HG03064 (cell line): ENCODE data around the gene CMBL.
"Not testable (repeated sequence)": the region's sequence is repeated elsewhere in the genome, so short reads cannot be mapped to it uniquely, and the experiment has no call there.

Experiments
- ATAC-seq: cut with Tn5 transposase; IDR thresholded peaks from one replicate; pipeline ENCODE4 v1.9.1; 2021; ENCODE audit warnings: low read depth; ENCODE audit not compliant: unreplicated experiment

CMBL gene

DNA sequence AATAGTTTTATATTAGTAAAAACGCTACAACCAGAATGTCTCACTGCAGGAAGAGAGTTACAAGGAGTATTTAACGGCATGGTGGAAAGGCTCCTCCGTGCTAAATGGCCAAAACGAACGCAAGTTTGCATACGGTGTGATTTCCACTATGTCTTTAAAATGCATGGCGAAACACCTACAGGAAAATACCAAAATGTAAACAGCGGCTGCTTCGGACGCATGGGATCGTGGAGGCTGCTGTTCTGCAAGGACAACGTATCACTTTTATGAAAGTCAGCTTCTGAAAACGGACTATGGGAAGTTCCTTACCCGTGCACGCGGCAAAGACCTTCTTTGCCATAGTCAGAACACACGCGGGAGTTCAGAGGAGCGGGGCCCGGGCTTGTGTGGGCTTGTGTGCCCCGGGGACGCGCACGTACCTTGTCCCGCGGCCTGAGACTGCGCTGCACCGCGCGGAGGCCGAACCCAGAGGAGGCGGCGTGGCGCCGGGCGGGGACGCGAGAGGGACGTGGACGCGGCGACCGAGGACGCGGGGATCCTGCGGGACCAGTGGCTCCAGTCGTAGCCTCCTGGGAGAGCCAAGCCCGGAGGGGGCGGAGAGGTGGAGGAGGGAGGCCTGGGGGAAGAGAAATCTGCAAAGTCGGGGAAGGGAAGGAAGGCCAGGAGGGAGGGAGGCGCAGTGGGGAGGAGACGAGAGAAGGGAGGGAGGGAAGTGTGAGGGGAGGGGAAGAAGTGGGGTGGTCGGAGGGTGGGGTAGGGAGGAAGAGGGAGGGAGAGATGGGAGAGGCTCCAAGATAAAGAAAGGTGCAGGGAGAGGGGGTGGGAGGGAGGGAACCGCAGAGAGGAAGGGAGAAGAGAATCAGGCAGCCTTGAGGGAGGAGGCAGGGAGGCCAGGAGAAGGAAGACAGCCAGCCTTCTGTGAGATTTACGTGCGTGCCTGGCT lies at the start of gene CMBL:
TSS of gene CMBL (minus strand) at position 697 of the 943 bp plus-strand sequence. CDS start 17,140 bp downstream, outside the sequence.
- peak; percentile 86 for ATAC-seq

DNA sequence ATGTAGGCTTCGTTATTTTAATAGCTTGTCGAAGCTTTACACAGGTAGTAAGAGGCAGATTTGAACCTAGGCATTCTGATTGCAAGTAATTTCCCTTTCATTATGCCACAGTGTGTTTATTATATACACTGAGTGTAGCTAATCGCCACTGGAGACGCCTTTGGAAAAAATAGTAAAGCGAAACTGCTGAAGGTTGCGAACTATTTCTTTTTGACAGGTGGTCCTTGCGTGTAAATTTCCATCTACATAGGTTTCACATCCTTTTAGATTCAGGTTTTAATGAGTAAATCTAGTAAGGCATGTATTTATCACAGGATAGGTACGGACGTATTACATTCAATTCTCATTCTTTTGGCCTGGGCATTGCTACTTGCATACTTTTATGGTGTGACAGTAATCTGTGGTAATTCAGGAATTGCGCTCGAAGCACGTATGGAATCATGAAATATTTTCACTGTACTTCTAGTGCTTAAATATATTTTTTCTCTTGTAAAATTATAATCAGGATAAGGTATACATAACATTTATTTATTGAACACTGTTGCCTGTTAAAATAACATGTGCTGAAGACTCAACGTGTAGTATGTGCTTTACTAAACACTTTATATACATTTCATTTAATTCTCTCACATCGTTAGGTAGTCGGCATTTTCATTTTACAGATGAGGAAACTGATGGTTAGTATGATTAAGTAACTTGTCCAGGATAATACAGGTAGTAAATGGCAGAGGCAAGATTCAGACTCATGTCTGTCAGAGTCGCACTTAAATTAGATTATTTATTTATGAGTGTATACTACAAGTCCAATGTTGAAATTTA lies 47.6 kb upstream of the CMBL start:
- ATAC-seq = no peak

DNA sequence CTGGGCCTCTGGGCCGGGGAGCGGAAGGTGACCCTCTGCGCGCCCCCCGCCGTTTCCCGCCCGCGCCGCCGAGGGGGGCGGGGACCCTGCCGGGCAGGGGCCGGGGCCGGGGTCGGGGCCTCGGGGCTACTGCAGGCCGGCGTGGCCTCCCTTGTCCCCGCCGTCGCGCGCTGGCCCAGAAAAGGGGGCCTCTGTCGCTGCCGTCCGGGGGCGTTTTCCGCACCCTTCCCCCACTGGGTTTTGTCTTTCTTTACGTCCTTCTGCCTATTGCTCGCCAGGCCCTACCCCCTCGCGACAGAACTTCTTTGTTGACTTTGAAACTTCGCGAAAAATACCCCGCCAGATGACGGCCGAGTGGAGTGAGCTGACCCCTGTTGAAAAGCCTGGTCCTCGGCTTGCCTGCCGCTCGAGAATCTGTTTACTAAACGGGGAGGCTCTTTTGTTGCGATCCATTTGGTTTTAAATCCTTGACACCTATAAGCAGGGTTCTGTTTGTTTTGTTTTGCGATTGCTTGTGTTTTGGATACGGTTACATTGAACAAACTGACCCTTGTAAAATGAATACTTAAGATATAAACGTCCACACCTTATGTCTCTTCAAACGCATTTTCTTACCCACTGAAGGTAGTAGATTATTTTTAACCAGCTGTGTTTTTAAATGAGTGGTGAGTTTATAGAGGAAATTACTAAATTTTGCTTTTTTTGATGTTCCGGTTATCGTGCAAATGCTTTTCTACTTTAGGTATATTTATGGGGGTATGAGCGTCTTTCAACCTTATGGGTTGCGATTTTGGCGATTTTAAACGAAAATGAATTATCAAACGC lies 46.6 kb upstream of the CMBL start:
- ATAC-seq = peak; percentile 19

DNA sequence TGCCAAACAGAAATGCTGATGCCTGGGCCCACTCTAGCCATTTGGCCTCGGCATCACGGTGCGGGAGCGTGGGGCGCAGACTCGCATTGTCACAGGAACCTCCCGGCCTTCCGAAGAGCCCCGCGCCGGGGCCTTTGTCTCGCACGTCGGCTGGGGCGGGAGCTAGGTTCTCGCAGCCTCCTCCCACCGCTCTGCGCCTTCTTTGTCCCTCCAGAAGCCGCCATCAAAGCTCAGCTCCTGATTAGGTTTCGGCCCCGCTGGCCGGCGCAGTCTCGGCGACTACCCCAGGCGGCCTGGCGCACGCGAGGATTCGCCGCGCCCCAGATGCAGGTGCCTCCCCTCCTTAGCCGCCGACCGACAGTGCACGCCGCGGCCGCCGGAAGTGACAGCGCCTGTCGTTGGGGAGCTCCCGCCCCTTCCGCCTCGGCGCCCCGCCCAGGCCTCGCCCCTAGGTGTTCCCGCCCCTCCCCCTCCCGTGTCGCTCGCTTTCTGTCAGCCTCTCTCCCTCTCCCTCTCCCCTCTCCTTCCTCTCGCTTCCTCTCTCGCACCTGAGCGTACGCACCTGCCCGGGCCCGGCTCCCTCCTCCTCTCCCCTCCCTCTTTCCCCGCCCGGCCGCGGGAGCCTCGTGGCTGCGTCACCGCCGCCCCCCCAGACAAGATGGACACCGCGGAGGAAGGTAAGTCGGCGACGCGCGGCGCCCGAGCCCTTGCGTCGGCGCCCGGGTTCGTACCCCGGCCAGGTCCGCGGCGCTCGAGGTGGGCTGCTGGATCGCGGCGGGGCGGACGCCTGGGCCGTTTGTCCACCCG lies 45.7 kb upstream of the CMBL start, which contains the start of gene MARCHF6:
TSS of gene MARCHF6 (plus strand) at position 455 of the 807 bp plus-strand sequence. CDS start at position 659, 204 bp downstream.
- ATAC-seq = peak; percentile 74

DNA sequence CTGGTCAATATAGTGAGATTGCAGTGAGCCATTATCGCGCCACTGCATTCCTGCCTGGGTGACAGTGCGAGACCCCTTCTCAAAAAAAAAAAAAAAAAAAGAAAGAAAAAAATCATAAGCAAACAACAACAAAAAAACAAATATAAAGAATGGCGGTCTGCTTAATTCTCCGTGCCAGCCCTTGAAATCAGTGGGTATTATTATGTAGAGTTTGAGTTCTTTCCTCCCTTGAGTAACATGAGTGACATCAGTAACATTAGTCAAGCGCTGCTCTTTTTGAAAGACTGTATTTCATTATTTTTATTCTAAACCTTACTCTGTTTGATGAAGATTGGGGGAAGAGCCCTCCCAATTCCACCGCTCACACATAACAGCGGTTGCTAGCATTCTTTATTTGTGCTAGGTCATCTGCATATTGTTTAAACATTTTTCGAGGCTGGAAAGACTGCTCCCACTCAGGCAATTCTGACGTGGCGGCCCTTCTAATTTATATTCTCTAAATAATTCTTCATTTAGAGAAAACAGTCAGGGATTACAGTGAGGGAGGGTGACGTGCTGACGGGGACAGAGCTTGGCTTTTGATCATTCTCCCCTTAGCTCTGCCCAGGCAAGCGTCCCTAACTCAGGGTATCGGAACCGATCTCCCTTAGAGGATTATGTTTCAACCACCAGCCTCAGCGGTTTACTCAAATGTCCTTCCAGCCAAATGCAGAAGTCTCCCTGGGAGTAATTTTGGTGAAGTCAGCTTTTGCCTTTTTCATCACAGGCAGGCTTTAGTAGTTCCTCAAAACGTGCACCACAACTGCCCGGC lies 44.9 kb upstream of the CMBL start:
- peak; percentile 10 for ATAC-seq

DNA sequence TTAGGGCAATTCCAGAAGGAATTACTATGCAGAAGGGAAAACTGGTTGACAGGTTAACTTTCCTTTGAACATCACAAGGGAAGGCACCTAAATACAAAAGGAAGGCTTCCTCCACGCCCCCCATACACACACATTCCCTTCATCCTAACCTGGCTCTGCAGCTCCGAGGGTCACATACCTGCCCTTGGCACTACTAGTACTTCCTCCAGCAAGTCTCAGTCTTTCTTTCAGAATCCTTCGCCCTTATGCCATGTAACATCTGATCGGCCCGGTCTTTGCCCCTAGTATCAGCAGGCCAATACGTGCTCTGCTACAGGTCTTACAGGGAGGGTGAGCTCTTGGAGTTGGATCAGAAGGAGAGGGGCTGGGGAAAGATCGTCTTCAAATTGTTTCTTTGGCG lies 44.2 kb upstream of the CMBL start:
- ATAC-seq = no peak

DNA sequence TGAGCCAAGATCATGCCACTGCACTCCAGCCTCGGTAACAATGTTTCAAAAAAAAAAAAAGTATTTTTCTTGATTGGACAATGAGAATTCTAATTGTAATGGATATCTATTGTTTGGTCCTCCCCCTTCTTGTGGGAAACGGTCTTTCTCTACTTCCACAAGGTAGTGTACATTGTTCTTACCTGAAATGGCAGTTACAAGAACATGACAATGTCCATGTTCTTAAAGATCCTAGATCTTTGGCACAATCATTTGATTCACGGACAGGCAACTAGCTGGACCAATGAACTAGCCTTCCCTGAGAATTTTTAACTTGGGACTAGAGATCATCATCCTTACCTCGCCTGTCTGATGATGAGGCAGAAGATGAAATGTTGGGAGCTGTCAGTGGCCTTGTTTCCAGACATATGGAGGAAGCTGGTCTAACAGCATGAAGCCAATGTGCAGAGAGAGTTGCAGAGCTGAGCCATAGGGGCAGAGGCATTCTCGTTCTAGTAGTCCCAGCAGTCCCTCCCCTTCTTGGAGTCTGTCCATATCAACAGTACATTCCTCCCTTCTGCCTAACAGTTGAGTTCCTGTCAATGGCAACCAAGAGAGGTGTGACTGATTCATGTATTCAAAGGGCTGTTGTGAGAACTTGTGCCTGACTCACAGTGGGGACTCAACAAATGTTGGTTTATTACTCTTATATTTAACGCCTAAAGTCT lies 43.6 kb upstream of the CMBL start:
- ATAC-seq = no peak

DNA sequence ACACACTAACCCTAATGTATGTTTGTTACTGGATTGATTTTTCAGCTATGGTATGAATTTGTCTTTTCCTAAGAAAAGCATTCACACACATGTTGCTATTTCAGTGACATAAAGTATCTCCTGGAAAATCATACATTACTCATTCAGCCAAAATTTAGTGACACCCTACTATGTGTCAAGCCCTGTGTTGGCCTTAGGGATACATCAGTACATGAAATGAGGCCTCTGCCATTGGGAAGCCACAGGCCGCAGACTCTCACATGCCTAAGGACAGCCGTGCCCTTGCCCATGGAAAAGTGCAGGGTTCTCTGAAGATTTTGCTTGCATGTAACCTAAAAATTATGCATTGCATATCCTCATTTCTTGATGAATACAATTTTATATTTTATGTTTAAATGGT lies 40.6 kb upstream of the CMBL start:
- ATAC-seq = no peak

DNA sequence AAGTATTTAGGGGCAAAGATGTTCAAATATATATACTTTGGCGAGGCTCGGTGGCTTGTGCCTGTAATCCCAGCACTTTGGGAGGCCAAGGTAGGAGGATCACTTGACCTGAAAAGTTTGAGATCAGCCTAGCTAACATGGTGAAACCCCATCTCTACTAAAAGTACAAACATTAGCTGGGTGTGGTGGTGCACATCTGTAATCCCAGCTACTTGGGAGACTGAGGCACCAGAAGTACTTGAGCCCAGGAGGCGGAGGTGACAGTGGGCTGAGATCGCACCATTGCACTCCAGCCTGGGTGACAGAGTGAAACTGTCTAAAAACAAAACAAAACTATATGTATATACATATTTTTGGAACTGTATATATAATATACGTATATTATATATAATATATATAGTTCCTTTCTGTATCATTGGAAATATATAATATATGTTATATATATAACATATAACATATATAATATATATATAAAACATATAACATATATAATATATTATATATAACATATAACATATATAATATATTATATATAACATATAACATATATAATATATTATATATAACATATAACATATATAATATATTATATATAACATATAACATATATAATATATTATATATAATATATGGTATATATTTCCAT lies 36.9 kb upstream of the CMBL start:
- ATAC-seq = not testable (repeated sequence)

DNA sequence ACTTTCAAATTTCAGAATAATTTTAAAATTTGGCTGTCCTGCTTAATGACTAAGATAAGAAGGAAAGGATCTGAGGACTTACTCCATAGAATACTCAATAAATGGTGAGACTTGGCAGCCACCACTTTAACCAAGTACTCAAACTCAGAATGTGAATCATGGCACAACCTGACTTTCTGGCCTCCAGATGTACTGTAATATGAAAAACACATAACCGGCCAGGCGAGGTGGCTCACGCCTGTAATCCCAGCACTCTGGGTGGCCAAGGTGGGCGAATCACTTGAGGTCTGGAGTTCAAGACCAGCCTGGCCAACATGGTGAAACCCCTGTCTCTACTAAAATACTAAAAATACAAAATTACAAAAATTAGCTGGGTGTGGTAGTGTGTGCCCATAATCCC lies 35.8 kb upstream of the CMBL start:
- ATAC-seq = no peak

DNA sequence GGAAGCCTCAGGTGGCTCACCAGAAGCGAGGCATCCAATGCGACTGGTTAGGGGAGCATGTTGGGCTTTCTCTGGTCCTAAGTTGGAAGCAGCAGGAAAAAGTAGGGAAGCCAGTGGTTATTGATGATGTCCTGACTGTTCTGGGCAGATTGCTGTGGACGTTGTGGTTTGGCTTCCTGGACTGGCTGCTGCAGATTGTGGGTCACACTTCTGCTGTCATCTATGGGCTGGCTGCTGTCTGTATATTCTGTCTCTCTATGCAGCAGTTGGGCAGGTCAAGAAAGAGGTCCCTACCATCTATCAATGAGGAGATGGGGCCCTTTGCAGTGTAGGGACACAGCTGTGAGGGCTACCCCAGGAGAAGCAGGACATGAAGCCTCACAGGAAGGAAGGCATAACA lies 32.3 kb upstream of the CMBL start:
- no peak for ATAC-seq

DNA sequence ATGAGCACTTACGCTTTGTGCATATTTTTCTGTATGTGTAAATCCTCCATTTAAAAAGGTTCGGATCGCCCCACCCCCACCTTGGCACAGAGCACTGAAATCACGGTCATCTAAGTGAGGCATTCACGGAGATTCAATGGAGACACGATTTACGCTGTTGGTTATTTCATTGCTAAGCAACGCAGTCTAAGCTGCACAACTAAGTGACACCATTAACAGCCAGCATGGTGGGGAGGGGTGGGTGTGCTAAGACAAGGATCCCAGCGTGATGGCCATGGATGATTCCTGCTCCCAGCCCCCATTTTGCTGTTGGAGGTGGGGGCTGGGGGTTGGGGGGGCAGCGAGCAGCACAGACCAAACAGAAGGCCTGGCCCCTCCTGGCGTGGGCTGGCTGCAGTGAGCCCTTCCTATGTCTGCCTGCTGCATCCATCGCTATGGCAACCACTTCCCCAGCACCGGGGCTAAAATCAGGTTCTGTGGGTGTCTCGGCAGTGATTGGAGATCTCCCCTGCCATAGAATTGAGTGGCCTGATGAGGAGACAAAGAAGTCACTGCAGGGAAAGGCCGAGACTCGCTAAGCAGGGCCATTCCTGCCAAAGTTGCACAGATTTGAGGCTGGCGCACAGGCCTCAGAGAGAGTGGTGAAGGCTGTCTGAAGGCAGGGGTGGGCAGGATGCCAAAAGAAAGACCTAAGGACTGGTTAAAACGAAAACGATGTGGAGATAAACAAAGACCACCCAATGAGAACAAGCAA lies 31.5 kb upstream of the CMBL start:
- no peak for ATAC-seq

DNA sequence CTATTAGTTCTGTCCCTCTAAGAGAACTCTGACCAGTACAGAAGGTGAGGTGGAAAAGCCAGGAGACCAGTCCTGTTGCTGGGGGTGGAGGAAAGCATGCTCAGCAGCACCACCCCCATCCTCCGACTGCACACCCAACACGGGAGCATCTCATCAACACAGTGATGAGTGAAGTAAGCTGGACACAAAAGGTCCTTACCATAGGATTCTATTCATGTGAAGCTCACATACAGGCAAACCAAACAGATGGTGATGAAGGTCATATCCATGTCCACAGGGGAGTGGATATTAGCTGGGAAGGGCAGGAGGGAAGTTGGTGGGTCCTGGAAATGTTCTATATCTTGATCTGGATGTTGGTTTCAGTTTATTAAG lies 31.0 kb upstream of the CMBL start:
- no peak for ATAC-seq

DNA sequence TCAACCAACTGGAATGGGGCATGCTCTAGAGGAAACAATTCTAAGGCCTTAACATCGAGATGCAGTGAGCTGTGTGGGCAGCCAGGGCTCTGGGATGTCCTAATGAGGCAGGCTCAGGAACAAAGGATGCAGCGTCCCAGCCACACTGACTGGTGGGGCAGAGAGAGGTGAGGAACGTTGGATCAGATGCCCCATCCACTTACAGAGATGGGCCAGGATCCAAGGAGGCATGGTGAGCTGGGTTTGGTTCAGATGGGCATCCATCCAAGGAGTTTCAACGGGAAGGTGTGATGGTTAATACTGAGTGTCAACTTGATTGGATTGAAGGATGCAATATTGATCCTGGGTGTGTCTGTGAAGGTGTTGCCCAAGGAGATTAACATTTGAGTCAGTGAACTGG lies 30.3 kb upstream of the CMBL start:
- no peak for ATAC-seq

DNA sequence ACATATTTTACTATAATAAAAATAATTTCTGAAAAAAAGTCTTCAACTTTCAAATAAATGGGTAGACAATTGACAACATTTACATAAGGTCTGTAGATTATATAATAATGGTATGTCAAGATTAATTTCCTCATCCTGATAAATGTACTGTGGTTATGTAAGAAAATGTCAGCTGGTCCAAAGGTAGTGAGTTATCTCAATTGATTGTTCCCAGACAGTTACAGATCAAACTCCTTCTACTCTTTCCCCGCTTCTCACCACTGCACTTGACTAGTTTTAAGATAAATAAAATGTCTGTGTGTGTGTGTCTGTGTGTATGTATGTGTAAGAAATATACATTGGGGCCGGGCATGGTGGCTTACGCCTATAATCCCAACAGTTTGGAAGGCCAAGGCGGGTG lies 29.4 kb upstream of the CMBL start:
- ATAC-seq = no peak

DNA sequence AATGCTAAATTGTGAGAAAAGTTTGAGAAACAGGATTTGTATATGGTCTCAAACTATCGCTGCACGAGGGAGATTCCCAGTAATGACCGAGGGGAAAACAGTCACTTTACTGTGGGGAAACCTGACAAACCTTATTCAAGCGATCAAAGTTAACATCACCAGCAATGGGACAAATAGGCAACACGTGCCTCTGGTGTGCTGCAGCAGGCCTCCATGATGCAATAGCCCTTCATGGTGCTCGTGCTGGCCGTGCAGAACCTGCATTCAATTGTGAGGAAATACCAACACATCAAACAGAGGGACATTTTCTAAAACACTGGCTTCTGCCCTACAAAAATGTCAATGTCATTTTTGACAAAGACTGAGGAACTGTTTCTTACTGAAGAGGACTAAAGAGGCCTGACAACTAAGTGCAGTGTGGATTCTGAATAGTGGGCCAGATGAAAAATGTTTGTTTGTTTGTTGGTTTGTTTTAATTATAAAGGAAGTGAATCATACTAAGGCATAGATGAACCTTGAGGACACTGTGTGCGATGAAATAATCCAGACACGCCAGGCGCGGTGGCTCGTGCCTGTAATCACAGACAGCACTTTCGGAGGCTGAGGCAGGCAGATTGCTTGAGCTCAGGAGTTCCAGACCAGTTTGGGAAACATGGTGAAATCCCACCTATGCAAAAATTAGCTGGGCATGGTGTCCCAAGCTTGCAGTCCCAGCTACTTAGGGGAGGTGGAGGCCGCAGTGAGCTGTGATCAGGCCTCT lies 28.2 kb upstream of the CMBL start:
- ATAC-seq = no peak
